Ovary (tissue), 3 donors: ENCODE results near the gene AFAP1.

Experiments
- POLR2A ChIP-seq: fragments of 450-650 bp; IDR thresholded peaks from one replicate; pipeline ENCODE4 v1.6.1; 2017; ENCODE audit warnings: antibody characterized with exemption, mild to moderate bottlenecking, moderate library complexity
- TF ChIP-seq, protein P1 (sequence below), 3 donors: fragments of 450-650 bp in 2 of 3; fragments of 200-600 bp in 1 of 3; IDR thresholded peaks; one replicate each; pipeline versions ENCODE4 v1.5.1 to v1.8.0; 2016 to 2022; ENCODE audit warnings: antibody characterized with exemption in 3 of 3, mild to moderate bottlenecking in 1 of 3
- donor health status: DM: no; HTN: no; CAD: no.

DNA sequence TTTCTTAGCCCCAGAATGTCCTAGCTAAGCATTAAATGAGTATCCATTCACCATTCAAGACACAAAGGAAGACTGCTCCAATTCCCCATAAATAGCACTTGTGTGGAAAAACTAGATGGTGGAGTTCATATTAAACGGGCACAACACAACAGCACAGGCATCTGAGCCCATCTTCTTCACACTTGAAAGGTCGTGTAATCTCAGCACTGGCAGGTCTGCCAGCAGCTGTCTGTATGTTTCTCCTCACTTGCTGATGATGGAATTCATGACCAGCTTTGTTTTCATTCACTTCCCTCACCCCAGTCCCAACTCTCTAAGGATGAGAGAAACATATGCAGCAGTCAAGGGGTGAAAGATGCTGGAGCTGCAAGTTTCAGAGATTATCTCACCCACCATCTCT, 148.7 kb downstream of the AFAP1 start:
- TF ChIP-seq, protein P1, sequence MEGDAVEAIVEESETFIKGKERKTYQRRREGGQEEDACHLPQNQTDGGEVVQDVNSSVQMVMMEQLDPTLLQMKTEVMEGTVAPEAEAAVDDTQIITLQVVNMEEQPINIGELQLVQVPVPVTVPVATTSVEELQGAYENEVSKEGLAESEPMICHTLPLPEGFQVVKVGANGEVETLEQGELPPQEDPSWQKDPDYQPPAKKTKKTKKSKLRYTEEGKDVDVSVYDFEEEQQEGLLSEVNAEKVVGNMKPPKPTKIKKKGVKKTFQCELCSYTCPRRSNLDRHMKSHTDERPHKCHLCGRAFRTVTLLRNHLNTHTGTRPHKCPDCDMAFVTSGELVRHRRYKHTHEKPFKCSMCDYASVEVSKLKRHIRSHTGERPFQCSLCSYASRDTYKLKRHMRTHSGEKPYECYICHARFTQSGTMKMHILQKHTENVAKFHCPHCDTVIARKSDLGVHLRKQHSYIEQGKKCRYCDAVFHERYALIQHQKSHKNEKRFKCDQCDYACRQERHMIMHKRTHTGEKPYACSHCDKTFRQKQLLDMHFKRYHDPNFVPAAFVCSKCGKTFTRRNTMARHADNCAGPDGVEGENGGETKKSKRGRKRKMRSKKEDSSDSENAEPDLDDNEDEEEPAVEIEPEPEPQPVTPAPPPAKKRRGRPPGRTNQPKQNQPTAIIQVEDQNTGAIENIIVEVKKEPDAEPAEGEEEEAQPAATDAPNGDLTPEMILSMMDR (IDR thresholded peaks at IDR 0.05): no peak
- TF ChIP-seq POLR2A: no peak
